ENCODE results near the gene IGHMBP2.

- TF ChIP-seq, protein P1, sequence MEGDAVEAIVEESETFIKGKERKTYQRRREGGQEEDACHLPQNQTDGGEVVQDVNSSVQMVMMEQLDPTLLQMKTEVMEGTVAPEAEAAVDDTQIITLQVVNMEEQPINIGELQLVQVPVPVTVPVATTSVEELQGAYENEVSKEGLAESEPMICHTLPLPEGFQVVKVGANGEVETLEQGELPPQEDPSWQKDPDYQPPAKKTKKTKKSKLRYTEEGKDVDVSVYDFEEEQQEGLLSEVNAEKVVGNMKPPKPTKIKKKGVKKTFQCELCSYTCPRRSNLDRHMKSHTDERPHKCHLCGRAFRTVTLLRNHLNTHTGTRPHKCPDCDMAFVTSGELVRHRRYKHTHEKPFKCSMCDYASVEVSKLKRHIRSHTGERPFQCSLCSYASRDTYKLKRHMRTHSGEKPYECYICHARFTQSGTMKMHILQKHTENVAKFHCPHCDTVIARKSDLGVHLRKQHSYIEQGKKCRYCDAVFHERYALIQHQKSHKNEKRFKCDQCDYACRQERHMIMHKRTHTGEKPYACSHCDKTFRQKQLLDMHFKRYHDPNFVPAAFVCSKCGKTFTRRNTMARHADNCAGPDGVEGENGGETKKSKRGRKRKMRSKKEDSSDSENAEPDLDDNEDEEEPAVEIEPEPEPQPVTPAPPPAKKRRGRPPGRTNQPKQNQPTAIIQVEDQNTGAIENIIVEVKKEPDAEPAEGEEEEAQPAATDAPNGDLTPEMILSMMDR (conservative IDR thresholded peaks at IDR 0.05; ENCODE audit: low read depth, low read length) = 0 out of 2 replicates have a peak, but pooled peaks have one; percentile 15
- TF ChIP-seq EZH2 (IDR thresholded peaks at IDR 0.05; ENCODE audit: borderline replicate concordance, low read depth, low read length, poor library complexity, severe bottlenecking) = no peak
These were observed 64.9 kb downstream of the IGHMBP2 start for GRCh38 chr11:68968306-68969250.
